ENCODE data around the gene NECTIN2.

- TF ChIP-seq, protein P1, sequence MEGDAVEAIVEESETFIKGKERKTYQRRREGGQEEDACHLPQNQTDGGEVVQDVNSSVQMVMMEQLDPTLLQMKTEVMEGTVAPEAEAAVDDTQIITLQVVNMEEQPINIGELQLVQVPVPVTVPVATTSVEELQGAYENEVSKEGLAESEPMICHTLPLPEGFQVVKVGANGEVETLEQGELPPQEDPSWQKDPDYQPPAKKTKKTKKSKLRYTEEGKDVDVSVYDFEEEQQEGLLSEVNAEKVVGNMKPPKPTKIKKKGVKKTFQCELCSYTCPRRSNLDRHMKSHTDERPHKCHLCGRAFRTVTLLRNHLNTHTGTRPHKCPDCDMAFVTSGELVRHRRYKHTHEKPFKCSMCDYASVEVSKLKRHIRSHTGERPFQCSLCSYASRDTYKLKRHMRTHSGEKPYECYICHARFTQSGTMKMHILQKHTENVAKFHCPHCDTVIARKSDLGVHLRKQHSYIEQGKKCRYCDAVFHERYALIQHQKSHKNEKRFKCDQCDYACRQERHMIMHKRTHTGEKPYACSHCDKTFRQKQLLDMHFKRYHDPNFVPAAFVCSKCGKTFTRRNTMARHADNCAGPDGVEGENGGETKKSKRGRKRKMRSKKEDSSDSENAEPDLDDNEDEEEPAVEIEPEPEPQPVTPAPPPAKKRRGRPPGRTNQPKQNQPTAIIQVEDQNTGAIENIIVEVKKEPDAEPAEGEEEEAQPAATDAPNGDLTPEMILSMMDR (IDR thresholded peaks at IDR 0.05; ENCODE audit: low read length), result no peak
- no peak for TF ChIP-seq EZH2 (optimal IDR thresholded peaks at IDR 0.05; ENCODE audit: low read depth, low read length)
These were observed 84.0 kb downstream of the NECTIN2 start for GRCh38 chr19:44930088-44930487.
